GM21515 (cell line): ENCODE results near the gene TSHB.
"Not testable (repeated sequence)": the region's sequence is repeated elsewhere in the genome, so short reads cannot be mapped to it uniquely, and the experiment has no call there.

ENCODE experiments used
- ATAC-seq: cut with Tn5 transposase; IDR thresholded peaks from one replicate; pipeline ENCODE4 v1.9.1; 2021; ENCODE audit not compliant: unreplicated experiment

The TSHB gene

GRCh38 chr1:115029526-115029925, at the start of gene TSHB:
TSHB (plus strand) TSS chr1:115029826; CDS start chr1:115033363, 3,537 bp downstream.
- no peak for ATAC-seq

GRCh38 chr1:114982251-114982650, 47.4 kb upstream of the TSHB start:
- no peak for ATAC-seq

- no peak for ATAC-seq
Observed at GRCh38 chr1:114986286-114986685, 43.3 kb upstream of the TSHB start.

GRCh38 chr1:114988095-114988494, 41.5 kb upstream of the TSHB start:
- ATAC-seq = no peak

GRCh38 chr1:114997510-114998289, 31.9 kb upstream of the TSHB start:
- no peak for ATAC-seq

- ATAC-seq = no peak
Observed at GRCh38 chr1:115006191-115006590, 23.4 kb upstream of the TSHB start.

GRCh38 chr1:115012006-115012405, 17.6 kb upstream of the TSHB start:
- no peak for ATAC-seq

- ATAC-seq = no peak
Observed at GRCh38 chr1:115012434-115012833, 17.2 kb upstream of the TSHB start.

- ATAC-seq = no peak
Observed at GRCh38 chr1:115013792-115014191, 15.8 kb upstream of the TSHB start.

- not testable (repeated sequence) for ATAC-seq
Observed at GRCh38 chr1:115019549-115019948, 10.1 kb upstream of the TSHB start.

GRCh38 chr1:115021145-115021544, 8.5 kb upstream of the TSHB start:
- no peak for ATAC-seq

GRCh38 chr1:115023593-115023992, 6.0 kb upstream of the TSHB start:
- ATAC-seq = no peak

- no peak for ATAC-seq
Observed at GRCh38 chr1:115031595-115031994, 2.0 kb downstream of the TSHB start.

GRCh38 chr1:115035652-115036051, 6.0 kb downstream of the TSHB start:
- no peak for ATAC-seq

- ATAC-seq = no peak
Observed at GRCh38 chr1:115036814-115037507, 7.3 kb downstream of the TSHB start.

- no peak for ATAC-seq
Observed at GRCh38 chr1:115040501-115040900, 10.9 kb downstream of the TSHB start.

GRCh38 chr1:115041654-115042053, 12.0 kb downstream of the TSHB start:
- no peak for ATAC-seq

- ATAC-seq = no peak
Observed at GRCh38 chr1:115046751-115047150, 17.1 kb downstream of the TSHB start.

- no peak for ATAC-seq
Observed at GRCh38 chr1:115051850-115052249, 22.2 kb downstream of the TSHB start.

- no peak for ATAC-seq
Observed at GRCh38 chr1:115052454-115053083, 22.9 kb downstream of the TSHB start.

GRCh38 chr1:115056395-115056798, 26.8 kb downstream of the TSHB start:
- ATAC-seq = no peak

GRCh38 chr1:115057661-115058254, 28.1 kb downstream of the TSHB start:
- no peak for ATAC-seq
